HL-60/S4 treated with phorbol 12-myristate 13-acetate at 8.2 ng/mL for 4 days and 3 days (cell line): ENCODE measurements around the gene SH3BGR.

Experiments used
- in situ Hi-C: fragments of 300-500 bp; cut with MboI; formaldehyde crosslinking; loops from 2 replicates; pipeline ENCODE4 v1.15.0; 2022; ENCODE audit warnings: low sequenced_read_pairs

SH3BGR gene

DNA sequence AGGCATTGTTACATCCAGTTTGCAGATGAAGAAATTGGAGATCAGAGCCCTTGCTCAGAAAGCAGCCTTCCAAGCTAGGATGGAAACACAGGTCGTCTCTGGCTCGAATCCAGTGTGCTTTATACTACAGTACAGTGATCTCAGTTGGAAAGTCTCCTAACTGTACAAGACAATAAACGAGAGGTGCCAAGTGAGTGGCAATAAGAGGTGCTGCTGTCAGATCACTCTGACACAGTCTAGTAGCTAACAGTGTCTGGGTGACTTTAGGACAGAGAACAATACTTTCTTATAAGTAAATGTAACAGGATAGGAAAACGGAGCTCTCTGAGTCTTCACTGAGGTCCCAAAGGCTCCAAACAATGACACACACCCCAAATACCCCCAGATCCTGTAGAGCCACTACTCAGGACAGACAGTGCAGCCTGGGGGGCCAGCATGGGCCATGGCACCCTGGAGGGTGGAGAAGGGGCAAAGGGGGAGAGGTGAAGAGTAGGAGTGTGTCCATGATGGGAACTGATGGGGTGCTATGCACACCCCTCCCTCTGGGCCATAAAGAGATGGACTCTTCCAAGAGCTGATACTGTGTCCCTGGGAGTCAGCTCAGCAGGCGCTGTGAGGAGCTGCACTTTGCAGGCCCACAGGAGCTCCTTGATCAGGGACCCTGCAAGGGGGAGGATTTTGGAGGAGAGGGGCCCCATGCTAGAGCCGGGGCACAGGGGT, 3.3 kb downstream of the SH3BGR start:
- in situ Hi-C loops = no loop called here

DNA sequence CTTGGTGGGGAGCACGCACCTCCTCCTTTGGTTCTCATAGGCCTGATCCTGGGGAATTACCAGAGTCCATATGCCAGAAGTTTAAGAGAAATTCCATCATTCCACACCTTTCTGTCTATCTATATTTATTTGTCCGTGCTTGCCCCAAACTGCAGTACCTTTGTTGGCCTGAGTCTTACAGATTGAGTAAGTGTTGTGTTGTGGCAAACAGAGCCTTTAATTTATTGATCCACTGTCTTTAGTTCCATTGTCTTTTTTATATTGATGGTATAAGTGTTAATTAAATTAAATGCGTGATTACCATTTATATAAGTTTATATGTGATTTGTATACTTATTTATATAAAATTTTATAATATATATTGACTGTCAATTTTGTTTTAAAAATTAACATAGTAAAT, 4.9 kb downstream of the SH3BGR start:
- in situ Hi-C loops = no loop called here

DNA sequence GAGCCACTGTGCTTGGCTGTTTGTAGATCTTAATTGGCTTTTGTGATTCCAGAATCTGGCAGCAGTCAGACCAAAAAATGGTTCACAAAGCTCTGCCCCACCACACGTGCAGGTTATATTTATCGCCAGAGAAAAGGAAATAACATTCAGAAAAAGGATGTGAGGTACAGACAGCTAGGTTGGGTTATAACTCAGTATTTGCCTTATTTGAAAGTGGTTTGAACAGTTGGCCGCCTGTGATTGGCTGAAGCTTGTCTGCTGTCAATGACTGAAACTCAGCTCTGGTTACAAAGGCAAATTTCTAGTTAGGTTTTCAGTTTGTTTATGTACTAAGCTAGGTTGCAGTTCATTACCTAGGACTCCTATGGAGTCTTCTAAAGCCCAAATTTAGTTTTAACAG, 9.6 kb downstream of the SH3BGR start:
- in situ Hi-C loops = no loop called here

DNA sequence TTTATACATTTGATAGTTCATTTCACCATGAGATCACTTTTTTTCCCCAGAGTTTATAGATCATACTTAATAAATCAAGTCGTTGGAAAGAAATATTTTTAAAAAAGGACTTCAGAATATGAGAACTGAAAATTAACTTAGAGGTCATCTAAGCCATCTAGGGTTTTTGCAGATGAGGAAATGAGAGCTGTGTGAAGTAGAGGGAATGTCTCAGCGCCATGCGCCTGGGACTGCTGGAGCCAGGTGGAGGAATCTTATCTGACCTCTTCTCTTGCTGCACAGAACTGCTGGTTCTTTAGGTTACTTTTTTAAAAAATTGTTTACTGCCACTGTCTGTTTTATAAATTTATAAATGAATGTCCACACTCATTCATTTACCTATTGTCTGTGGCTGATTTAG, 11.5 kb downstream of the SH3BGR start:
- in situ Hi-C loops = no loop called here

DNA sequence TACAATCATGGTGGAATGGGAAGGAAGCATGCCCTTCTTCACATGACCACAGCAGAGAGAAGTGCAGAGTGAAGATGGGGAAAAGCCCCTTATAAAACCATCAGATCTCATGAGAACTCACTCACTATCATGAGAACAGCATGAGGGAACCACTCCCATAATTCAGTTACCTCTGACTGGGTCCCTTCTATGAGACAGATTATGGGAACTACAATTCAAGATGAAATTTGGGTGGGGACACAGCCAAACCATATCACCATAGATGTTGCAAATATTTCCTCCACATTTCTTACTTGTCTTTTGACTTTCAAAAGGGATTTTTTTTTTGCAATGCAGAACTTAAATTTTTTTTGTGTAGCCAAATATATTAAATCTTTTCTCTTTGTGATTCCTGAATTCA, 14.8 kb downstream of the SH3BGR start:
- in situ Hi-C loops = no loop called here

DNA sequence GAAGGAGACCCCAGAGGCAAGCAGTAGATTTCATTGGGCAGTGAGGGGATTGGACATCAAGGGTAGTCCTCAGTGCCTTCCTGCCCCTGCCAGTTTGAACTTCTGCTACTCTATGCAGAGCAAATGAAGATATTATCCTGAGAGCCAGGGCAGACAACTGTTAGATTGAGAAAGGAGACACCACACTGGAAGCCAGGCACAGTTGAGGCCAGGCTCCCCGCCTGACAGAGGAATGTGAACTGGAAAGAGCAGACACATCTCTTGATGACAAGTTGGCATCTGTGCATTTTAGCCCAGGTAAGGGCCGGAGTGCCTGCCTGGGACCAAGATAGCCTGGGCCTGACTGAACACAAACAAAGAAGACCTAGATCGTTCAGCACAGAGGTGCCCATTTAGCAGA, 16.0 kb downstream of the SH3BGR start:
- in situ Hi-C loops = no loop called here

DNA sequence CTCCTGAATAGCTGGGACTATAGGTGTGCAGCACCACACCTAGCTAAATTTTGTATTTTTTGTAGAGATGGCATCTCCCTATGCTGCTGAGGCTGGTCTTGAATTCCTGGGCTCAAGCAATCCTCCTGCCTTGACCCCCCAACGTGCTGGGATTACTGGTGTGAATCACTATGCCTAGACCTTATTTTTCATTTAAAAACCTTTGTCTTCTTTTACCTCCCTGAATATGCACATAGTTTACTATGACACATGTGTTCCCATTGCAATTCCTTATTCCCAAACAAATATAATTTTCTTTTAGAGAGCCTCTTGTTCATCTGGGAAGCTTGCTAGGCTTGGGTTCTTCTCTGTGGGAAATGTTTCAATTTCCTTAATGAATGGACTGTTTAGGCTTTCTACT, 16.8 kb downstream of the SH3BGR start:
- in situ Hi-C loops = no loop called here

DNA sequence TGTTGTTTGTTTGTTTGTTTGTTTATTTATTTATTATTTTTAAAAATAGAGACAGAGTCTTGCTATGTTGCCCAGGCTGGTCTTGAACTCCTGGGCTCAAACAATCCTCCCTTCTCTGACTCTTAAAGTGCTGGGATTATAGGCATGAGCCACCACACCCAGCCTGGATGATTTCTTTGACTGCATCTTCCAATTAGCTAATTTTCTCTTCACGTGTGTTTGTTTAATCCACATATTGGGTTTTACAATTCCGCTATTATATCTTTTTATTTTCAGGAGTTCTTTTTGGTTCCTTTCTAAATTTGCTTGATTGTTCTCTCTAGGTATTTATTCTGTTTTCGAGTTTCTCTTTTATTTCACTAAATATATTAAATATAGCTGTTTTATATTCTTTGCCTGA, 19.8 kb downstream of the SH3BGR start:
- in situ Hi-C loops = no loop called here

DNA sequence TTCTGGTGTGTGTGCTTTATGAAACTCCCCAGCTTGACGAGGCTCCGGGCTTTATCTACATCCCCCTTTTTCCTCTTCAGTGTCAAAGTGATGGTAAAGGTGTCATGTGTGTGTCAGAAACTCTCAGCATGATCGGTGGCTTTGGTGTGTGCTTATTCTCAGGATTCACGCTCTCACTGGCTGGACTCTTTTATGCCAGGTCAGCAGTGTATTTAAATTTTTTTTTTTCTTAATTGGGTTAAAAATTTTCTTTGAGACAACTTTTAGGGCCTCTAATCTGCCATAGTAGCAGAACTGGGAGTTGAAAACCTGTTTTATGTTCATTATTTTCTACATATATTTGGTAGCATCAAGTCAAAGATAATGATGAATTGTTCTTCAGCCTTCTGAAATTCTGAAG, 21.0 kb downstream of the SH3BGR start:
- in situ Hi-C loops = no loop called here

DNA sequence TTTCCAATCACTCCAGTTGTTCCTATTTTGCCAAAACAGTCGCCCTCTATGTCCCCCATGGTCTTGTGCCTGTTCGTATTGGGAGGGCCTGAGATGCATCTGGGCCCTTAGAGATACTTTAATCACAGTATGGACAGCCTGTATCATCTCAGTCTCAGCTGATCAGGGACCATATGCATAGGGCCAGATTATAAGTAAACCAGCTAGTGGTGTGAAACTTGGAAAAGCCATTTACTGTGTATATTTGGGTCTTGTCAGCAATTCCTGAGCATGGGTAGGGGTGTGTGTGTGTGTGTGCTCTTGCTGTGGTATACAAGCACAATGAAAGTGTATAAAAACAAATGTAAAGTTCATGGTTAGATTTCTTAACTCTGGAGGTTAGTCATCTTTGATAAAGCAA, 22.8 kb downstream of the SH3BGR start:
- in situ Hi-C loops = no loop called here

DNA sequence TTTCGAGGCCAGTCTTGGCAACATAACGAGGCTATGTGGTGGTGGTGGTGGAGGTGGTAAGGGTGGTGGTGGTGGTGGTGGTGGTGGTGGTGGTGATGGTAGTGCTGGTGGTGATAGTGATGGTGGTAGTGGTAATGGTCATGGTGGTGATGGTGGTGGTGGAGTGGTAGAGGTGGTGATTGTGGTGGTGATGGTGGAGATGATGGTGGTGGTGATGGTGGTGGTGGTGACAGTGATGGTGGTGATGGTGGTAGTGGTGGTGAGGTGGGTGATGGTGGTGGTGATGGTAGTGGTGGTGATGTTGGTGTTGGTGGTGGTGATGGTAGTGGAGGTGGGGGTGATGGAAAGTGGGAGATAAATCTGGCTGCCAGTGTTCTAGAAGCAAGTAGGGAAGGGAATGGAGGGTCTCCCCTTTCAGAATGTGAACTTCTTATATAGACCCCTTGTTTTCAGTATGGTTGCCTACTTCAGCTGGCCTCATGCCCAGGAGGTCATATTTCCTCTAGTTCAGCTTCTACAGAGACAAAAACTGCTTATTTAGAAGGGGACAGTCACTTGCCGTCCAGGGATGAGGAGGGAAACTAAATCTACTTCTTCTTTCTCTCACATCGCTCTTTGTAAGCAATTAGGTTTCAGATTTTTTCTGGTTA, 27.5 kb downstream of the SH3BGR start:
- in situ Hi-C loops = no loop called here

DNA sequence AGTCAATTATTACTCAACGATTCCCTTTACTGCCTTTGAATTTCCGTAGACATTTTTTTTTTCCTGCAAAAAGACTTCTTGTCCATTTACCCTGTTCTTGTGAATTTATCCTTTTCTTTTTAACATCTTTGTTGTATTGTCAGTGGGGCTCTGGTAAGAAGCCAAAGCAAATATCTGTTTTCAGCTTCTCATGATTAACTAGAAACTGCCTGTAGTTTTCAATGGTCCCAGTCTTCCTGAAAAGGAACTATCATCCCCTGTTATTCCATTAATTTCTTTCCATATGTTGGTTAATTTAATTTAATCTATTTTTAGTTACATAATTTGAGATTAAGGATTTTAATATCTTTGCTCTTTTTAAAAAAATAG, 28.0 kb downstream of the SH3BGR start:
- in situ Hi-C loops = no loop called here

DNA sequence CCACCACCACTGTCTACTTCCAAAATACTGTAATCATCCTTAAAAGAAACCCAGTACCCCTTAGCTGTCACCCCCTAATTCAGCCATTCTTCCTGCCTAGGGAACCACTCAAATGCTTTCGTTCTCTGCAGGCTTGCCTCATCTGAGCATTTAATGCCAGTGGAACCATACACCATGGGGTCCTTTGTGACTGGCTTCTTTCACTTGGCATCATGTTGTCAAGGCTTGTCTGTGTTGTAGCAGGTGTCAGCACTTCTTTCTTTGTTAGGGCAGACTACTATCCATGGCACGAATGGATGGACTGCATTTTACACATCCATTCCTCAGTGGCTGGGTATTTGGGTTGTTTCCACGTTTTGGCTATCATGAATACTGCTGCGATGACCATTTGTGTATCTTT, 28.5 kb downstream of the SH3BGR start:
- in situ Hi-C loops = no loop called here

DNA sequence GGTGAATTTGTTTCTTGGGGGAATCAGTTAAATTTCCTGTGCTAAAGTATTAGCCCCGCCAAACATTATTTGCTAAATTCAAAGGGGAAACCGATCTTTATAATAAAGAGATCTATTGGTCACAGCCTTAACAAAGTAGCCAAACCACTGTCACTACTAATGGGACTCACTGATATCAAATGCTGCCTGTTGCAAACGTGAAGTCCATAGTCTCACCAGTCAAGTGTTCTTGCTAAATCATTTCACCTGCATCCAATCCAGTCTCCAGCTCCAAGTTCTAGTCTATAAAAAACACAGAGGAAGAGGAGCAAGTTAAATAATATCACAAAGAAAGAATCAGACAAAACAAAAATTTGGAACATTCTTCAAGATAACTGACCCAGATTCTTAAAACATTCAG, 30.1 kb downstream of the SH3BGR start:
- in situ Hi-C loops = no loop called here

DNA sequence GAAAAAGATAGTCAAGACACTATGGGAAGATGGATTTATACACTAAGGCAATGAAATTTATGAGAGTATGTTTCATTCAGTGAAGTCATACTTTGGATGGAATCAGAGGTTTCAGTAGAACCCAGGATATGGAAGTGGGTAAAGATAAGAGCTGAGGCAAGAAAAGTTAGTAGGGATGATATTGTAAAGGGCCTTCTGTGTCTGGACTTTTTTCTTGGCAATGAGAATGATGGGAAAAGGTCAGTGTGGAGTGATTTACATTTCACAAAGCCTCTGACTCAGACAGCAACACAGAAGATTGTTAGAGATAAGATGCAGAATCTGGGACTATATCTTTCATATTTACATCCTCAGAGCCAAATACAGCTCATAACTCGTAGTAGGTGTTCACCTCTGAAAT, 32.1 kb downstream of the SH3BGR start:
- in situ Hi-C loops = no loop called here

DNA sequence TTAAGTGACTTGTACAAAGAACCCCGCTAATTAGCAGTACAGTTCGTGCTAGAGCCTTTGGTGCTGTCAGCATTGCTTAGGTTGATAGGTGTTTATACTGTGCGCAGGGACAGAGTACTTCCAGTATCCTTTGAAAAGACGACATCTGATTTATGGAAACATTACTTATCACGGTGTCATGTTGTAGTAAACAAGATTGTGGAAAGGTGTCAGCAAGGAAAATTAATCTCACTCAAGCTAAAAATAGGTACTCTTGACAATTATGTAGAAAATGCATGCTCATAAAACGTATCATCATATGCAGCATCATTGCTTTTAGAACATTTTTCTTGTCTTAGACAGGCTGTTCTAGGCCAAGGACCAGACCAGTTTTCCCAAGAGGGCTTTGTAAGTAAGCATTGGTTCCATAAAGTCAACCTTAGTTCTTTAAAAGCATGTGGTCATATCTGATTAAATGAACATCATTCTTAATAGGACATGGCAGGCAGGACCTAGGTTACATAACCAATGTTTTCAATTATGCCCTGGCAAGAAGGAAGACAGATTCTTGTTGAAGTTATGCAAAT, 33.0 kb downstream of the SH3BGR start:
- in situ Hi-C loops = no loop called here

DNA sequence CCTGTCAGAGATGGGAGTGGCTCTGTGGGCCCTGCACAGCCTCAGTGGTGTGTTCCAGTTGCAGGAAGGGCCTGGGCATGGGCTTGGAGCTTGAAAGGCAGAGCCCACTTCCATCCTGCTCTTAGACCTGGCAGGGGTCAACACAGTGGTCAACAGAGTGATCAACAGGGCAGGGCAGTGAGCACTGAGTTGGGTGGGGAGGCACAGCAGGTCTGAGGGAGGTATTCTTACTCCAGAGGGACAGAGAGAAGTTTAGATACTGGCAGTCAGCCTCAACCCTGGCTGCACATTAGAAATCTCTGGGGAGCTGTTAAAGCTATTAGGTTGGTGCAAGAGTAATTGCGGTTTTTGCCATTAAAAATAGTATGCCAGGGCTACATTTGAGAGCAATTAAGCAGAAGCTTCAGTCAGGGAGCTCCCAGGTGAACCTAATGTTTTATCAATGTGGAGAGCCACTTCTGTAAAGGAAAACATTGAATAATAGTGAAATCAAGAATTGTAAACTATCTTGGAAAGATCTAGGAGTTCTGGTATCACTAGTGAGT, 37.7 kb downstream of the SH3BGR start:
- in situ Hi-C loops = no loop called here

DNA sequence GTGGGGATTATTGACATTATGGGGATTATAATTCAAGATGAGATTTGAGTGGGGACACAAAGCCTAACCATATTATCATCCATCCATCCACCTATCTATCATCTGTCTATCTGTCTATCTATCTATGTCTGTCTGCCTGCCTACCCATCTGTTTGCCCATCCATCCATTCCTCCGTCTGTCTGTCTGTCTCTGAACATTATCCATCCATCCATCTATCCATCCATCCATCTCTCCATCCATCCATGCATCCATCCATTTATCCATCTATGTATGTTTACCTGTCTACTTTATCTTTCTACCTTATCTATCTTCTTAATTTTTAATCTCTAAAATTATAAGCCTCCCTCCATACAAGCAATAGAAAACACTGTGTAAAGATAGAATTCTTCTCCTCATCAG, 47.4 kb downstream of the SH3BGR start:
- in situ Hi-C loops = no loop called here

DNA sequence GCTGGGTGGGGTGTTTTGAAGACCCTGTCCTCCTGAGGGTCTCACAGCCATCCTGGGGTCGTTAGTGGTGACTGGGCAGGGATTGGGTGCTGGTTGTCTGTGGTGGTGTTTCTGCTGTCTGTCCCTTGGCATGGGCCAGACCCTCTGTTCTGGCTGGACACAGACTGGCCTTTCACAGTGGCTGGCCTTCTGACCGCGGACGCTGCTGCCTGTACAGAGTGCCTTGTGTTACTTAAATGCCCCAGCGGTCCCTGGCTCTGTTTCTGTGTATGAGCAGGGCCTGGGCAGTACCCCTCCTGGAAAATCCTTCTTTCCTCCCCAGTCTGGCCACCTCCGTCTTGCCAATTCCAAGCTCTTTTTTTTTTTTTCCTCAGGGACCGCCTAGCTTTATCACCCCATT, 50.9 kb downstream of the SH3BGR start:
- in situ Hi-C loops = loop anchor here (25.0 kb wide), 1 partner anchor 210 kb away; no protein-coding TSS in a partner anchor

DNA sequence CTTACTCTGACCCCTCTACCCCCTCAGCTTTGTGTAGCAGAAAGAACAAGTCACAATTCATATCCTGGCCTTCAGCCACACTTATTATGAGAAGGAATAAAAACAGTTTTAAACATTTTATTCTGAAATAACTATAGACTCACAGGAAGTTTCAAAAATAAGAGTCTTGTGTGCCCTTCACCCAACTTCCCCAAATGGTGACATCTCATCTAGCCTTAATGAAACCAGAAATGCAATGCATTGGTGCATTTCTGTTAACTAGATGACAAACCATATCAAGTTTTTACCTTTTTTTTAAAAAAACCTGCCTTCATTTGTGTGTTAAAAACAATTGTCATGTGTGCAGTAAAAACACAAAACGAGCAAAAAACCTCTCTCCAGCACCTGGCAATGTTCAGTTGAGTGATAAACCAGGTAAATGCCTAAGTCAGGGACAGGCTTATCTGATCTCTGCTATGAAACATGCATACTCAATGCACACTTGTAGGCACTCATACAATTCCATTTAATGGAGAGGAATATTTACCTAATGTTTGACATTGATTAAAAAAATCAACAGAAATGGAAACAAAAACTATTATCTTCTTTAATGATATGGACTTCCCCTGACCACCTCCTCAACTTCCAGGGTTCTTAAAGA, 51.5 kb downstream of the SH3BGR start:
- in situ Hi-C loops = loop anchor here (25.0 kb wide), 1 partner anchor 209 kb away; no protein-coding TSS in a partner anchor

DNA sequence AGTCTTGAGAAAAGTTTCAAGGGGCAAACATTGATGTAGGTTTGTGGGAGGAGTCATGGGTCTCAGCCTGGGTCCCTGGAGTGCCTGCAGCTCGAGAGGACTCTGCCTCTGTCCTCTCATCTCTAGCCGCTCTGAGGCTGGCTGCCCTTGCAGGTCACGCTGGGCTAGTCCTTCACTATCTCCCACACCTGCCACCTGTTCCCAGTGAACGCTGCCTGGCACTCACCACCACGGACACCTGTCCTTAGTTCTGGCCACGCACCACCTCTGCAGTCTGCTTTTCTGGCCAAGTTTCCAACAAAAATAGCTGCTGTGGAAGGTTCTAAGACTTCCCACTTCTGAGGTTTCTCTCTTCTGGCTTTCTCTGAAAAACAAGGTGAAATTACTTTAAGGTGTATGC, 52.5 kb downstream of the SH3BGR start:
- in situ Hi-C loops = loop anchor here (25.0 kb wide), 1 partner anchor 208 kb away; no protein-coding TSS in a partner anchor

DNA sequence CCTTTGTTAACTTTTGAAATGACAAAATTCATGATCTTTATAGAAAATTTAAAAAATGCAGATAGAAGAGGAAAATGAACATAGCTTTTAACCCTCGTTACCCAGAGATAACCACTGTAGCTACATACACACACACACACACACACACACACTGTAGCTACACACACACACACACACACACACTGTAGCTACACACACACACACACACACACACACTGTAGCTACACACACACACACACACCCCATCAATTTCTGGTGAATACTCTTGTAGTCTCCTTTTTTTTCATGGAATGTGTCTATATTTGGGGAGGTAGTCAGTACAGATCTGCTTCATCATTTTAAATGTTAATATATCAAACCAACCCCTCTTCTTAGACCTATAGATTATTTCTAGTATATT, 58.5 kb downstream of the SH3BGR start:
- in situ Hi-C loops = loop anchor here (25.0 kb wide), 1 partner anchor 202 kb away; no protein-coding TSS in a partner anchor
